HEK293 (cell line): ENCODE data around the gene LOXL1.

Experiments used
- REPIN1 ChIP-seq: fragments of 450-650 bp; formaldehyde crosslinking; IDR thresholded peaks from 2 replicates; pipeline ENCODE4 v1.5.1; 2017; ENCODE audit warnings: missing biosample characterization, missing genetic modification characterization, low read depth
- TCF7L2 ChIP-seq: IDR thresholded peaks from 2 replicates; pipeline ENCODE4 v1.6.1; 2011; ENCODE audit warnings: low read depth, mild to moderate bottlenecking, inconsistent platforms, low read length, moderate library complexity, borderline replicate concordance
- ZNF155 ChIP-seq: fragments of 450-650 bp; formaldehyde crosslinking; IDR thresholded peaks from 2 replicates; pipeline ENCODE4 v1.5.1; 2016; ENCODE audit warnings: missing biosample characterization, missing genetic modification characterization
- ZNF214 ChIP-seq: fragments of 450-650 bp; formaldehyde crosslinking; IDR thresholded peaks from 2 replicates; pipeline ENCODE4 v1.5.1; 2017; ENCODE audit warnings: missing biosample characterization, mild to moderate bottlenecking, missing genetic modification characterization, borderline replicate concordance
- ZNF514 ChIP-seq: fragments of 450-650 bp; formaldehyde crosslinking; IDR thresholded peaks from 2 replicates; pipeline ENCODE4 v1.5.1; 2016; ENCODE audit warnings: missing biosample characterization, missing genetic modification characterization
- TF ChIP-seq, protein P1 (sequence below): fragments of 450-650 bp; formaldehyde crosslinking; IDR thresholded peaks from 2 replicates; pipeline ENCODE4 v1.5.1; 2016; ENCODE audit warnings: missing biosample characterization, missing genetic modification characterization
- TF ChIP-seq, protein P2 (sequence below): fragments of 450-650 bp; formaldehyde crosslinking; IDR thresholded peaks from 2 replicates; pipeline ENCODE4 v1.5.1; 2016; ENCODE audit warnings: missing biosample characterization, missing genetic modification characterization
- TF ChIP-seq, protein P3 (sequence below): fragments of 450-650 bp; formaldehyde crosslinking; IDR thresholded peaks from 2 replicates; pipeline ENCODE4 v1.5.1; 2016; ENCODE audit warnings: missing biosample characterization, missing genetic modification characterization

DNA sequence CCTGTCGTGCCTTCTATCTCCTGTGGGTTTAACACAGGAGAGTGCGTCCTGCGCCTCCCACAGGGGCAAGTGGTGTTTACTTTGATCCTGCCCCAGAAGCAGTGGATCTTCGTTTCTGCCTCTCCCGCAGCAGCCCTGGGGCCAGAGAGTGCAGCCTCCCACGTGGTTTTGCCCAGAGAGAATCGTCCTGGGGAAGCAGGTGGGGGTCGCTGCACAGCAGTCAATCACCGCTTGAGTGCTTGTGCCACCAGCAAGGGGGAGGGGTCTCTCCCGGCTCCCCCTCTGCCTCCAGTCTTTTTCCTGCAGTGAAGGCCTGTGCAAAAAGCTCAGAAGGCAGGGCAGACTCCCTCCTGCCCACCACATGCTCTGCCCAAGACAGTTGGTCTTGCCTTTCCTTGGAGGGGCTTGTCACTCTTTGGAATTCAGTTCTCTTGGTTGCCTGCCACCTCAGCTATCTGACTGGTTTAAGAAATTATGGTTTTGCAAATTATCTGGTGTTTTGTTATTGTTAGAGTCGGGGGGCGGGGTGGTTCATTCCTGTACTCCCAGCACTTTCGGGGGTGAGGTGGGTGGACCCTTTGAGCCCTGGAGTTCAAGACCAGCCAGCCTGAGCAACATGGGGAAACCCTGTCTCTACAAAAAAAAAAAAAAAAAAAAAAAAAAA lies 39.0 kb downstream of the LOXL1 start:
- TF ChIP-seq, protein P1, sequence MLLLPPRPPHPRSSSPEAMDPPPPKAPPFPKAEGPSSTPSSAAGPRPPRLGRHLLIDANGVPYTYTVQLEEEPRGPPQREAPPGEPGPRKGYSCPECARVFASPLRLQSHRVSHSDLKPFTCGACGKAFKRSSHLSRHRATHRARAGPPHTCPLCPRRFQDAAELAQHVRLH (tag by site-specific recombination): no peak
- no peak for TF ChIP-seq ZNF155 (tag by site-specific recombination)
- no peak for TF ChIP-seq ZNF214
- TF ChIP-seq ZNF514 (tag by site-specific recombination): no peak
- TF ChIP-seq, protein P2, sequence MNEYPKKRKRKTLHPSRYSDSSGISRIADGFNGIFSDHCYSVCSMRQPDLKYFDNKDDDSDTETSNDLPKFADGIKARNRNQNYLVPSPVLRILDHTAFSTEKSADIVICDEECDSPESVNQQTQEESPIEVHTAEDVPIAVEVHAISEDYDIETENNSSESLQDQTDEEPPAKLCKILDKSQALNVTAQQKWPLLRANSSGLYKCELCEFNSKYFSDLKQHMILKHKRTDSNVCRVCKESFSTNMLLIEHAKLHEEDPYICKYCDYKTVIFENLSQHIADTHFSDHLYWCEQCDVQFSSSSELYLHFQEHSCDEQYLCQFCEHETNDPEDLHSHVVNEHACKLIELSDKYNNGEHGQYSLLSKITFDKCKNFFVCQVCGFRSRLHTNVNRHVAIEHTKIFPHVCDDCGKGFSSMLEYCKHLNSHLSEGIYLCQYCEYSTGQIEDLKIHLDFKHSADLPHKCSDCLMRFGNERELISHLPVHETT (tag by site-specific recombination): no peak
- TF ChIP-seq, protein P3, sequence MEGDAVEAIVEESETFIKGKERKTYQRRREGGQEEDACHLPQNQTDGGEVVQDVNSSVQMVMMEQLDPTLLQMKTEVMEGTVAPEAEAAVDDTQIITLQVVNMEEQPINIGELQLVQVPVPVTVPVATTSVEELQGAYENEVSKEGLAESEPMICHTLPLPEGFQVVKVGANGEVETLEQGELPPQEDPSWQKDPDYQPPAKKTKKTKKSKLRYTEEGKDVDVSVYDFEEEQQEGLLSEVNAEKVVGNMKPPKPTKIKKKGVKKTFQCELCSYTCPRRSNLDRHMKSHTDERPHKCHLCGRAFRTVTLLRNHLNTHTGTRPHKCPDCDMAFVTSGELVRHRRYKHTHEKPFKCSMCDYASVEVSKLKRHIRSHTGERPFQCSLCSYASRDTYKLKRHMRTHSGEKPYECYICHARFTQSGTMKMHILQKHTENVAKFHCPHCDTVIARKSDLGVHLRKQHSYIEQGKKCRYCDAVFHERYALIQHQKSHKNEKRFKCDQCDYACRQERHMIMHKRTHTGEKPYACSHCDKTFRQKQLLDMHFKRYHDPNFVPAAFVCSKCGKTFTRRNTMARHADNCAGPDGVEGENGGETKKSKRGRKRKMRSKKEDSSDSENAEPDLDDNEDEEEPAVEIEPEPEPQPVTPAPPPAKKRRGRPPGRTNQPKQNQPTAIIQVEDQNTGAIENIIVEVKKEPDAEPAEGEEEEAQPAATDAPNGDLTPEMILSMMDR: no peak
- no peak for TF ChIP-seq REPIN1 (tag by site-specific recombination)
- no peak for TF ChIP-seq TCF7L2
